Glomerular visceral epithelial cell (primary cell): ENCODE measurements around the gene NFRKB.
"Not testable (repeated sequence)": the region's sequence is repeated elsewhere in the genome, so short reads cannot be mapped to it uniquely, and the experiment has no call there.

ENCODE experiments used
- DNase-seq: peaks from one replicate; pipeline ENCODE4 v3.0.0-alpha.2; 2016; ENCODE audit errors: extremely low spot score

Gene NFRKB

GRCh38 chr11:129894278-129895125 is 876 bp downstream of the NFRKB start:
- DNase-seq = no peak

- DNase-seq = no peak
Measured at GRCh38 chr11:129888451-129888850, 6.9 kb downstream of the NFRKB start.

GRCh38 chr11:129885381-129885780 is 10.0 kb downstream of the NFRKB start:
- no peak for DNase-seq

- DNase-seq = no peak
Measured at GRCh38 chr11:129884581-129884980, 10.8 kb downstream of the NFRKB start.

GRCh38 chr11:129881570-129882170 is 13.7 kb downstream of the NFRKB start:
- DNase-seq = peak; percentile 15

- DNase-seq = no peak
Measured at GRCh38 chr11:129880311-129880710, 15.1 kb downstream of the NFRKB start.

GRCh38 chr11:129871914-129872313 is 23.5 kb downstream of the NFRKB start:
- DNase-seq = no peak

- not testable (repeated sequence) for DNase-seq
Measured at GRCh38 chr11:129868626-129869025, 26.8 kb downstream of the NFRKB start.

- DNase-seq = no peak
Measured at GRCh38 chr11:129866311-129866710, 29.1 kb downstream of the NFRKB start.

GRCh38 chr11:129865701-129866100 is 29.7 kb downstream of the NFRKB start:
- no peak for DNase-seq

GRCh38 chr11:129864811-129865210 is 30.6 kb downstream of the NFRKB start:
- no peak for DNase-seq

GRCh38 chr11:129861702-129862522 is 33.5 kb downstream of the NFRKB start:
- DNase-seq = peak; percentile 90

- no peak for DNase-seq
Measured at GRCh38 chr11:129856036-129856435, 39.3 kb downstream of the NFRKB start.

GRCh38 chr11:129855086-129855485 is 40.3 kb downstream of the NFRKB start:
- DNase-seq = no peak

GRCh38 chr11:129854232-129854805 is 41.1 kb downstream of the NFRKB start:
- DNase-seq = no peak

- no peak for DNase-seq
Measured at GRCh38 chr11:129853518-129854231, 41.7 kb downstream of the NFRKB start.

- DNase-seq = no peak
Measured at GRCh38 chr11:129852125-129852740, 43.1 kb downstream of the NFRKB start.

- no peak for DNase-seq
Measured at GRCh38 chr11:129849447-129850130, 45.8 kb downstream of the NFRKB start.

GRCh38 chr11:129847361-129847760 is 48.0 kb downstream of the NFRKB start:
- DNase-seq = not testable (repeated sequence)
